ENCODE measurements around the gene DCAF16. TPM values are rescaled to one million over a fixed set of nuclear protein-coding genes. Genes with fewer than 3 reads are reported as not detected.

Gene DCAF16
- total RNA-seq, result 18.4 and 46.3 TPM in 2 replicates

DNA sequence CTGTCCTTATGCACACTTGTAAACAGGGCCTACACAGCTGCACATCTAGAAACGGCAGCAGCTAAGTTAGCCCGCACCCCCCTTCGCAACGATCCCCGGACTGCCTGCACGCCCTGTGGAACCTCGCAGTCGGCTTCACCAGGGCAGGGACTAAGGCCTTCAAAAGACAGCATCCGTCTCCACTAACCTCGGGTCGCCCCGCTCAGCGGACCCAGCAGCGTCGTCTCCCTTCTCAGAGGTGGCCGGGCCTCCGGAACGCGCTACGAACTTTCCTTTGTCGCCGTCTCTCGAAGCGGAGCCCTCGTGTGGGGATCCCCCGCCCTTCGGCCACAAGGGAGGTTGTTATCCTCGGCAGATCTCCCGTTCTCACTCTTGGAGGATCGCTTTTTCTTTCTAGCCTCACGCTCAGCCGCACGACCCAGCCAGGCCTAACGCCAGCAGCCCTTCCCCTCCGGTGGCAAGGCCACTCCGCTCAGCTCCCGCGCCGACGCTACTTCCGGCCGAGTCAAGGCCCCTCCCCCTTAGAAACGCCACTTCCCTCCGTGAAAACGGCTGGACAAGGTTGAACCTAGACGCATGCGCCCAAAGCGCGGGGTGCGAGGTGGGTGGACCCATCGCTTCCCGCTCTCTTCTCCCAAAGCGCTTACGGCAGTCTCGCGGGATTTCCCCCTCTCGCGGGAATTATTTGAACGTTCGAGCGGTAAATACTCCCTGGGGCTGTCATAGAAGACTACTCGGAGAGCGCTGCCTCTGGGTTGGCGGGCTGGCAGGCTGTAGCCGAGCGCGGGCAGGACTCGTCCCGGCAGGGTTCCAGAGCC is at the start of gene DCAF16, which contains the start of gene NCAPG:
Gene DCAF16 (minus strand): TSS at position 498 of the 818 bp plus-strand sequence. CDS start 6,616 bp downstream, outside the sequence.
Gene NCAPG (plus strand): TSS at position 720 of the 818 bp plus-strand sequence. CDS start 99 bp downstream, outside the sequence.

GRCh38 chr4:17781300-17782287 is 29.0 kb downstream of the DCAF16 start, which contains the start of gene FAM184B:
Gene FAM184B (minus strand): TSS chr4:17781621. CDS start chr4:17781299, 322 bp downstream.

Other genes with a start within 250 kb of the DCAF16 start
- 39.0 and 63.9 TPM in 2 replicates for gene LAP3, start 233.6 kb downstream of the DCAF16 start, total RNA-seq
- gene MED28, start 196.1 kb downstream of the DCAF16 start, total RNA-seq, result 8.9 and 9.6 TPM in 2 replicates
- gene FAM184B, start 29.1 kb downstream of the DCAF16 start, total RNA-seq, result not detected in 2 replicates
- gene NCAPG, start 222 bp upstream of the DCAF16 start, total RNA-seq, result 10.9 and 22.8 TPM in 2 replicates
- gene LCORL, start 211.0 kb upstream of the DCAF16 start, total RNA-seq, result 7.6 and 41.8 TPM in 2 replicates